ENCODE results near the gene KCTD20.

KCTD20 gene

DNA sequence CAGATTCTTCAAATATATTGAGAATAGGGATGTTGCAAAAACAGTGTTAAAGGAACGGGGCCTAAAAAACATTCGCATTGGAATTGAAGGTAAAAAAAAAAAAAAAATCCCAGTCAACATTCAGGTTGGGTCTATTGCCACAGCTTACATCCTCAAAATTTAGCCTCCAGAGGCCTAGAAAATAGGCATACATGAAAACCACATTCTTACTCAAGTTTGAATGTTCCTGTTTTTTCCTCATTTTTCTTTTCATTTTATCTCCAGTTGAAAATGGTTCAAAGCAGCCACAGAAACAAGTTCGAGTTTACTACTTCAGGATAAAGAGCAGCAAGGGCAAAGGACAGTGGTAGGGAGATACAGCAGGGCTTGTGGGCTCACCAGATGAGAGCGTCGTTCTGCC is 41.9 kb downstream of the KCTD20 start:
- no peak for TF ChIP-seq POLR2A (IDR thresholded peaks at IDR 0.05; ENCODE audit: extremely low read depth, insufficient read length)
- TF ChIP-seq, protein P1, sequence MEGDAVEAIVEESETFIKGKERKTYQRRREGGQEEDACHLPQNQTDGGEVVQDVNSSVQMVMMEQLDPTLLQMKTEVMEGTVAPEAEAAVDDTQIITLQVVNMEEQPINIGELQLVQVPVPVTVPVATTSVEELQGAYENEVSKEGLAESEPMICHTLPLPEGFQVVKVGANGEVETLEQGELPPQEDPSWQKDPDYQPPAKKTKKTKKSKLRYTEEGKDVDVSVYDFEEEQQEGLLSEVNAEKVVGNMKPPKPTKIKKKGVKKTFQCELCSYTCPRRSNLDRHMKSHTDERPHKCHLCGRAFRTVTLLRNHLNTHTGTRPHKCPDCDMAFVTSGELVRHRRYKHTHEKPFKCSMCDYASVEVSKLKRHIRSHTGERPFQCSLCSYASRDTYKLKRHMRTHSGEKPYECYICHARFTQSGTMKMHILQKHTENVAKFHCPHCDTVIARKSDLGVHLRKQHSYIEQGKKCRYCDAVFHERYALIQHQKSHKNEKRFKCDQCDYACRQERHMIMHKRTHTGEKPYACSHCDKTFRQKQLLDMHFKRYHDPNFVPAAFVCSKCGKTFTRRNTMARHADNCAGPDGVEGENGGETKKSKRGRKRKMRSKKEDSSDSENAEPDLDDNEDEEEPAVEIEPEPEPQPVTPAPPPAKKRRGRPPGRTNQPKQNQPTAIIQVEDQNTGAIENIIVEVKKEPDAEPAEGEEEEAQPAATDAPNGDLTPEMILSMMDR (IDR thresholded peaks at IDR 0.05; ENCODE audit: low read depth, low read length) = no peak
- TF ChIP-seq MYC (IDR thresholded peaks at IDR 0.05; ENCODE audit: low read depth, low read length) = no peak
- TF ChIP-seq, protein P2, sequence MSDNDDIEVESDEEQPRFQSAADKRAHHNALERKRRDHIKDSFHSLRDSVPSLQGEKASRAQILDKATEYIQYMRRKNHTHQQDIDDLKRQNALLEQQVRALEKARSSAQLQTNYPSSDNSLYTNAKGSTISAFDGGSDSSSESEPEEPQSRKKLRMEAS (IDR thresholded peaks at IDR 0.05; ENCODE audit: low read depth, low read length) = no peak
- peak; percentile 64 for DNase-seq (ENCODE audit: low read depth)
- H3K4me3 ChIP-seq (ENCODE audit: low read depth, low read length) = no peak overlapping the region

DNA sequence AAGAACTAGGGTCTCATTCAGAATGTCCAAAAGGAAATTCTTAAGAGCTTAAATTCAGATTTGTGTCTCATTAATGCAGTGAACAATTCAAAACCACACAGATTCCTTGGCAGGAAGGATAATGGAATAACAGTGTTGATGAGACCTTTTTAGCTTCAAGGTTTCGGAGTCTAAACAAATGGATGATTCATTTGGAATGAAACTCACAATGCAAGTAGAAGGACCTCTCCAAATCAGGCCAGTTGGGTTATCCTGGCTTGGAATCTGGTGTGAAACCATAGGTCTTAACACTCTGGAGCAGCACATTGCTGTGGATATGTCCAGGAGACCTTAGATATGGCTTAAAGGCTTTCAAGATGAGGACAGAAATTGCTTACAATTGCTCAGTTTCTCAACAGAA is 44.9 kb downstream of the KCTD20 start:
- no peak overlapping the region for H3K4me3 ChIP-seq (ENCODE audit: low read depth, low read length)
- TF ChIP-seq, protein P1 (IDR thresholded peaks at IDR 0.05; ENCODE audit: low read depth, low read length) = no peak
- TF ChIP-seq, protein P2 (IDR thresholded peaks at IDR 0.05; ENCODE audit: low read depth, low read length) = no peak
- TF ChIP-seq POLR2A (IDR thresholded peaks at IDR 0.05; ENCODE audit: extremely low read depth, insufficient read length) (no peak), MYC (IDR thresholded peaks at IDR 0.05; ENCODE audit: low read depth, low read length) (no peak)
- DNase-seq (ENCODE audit: low read depth) = no peak

DNA sequence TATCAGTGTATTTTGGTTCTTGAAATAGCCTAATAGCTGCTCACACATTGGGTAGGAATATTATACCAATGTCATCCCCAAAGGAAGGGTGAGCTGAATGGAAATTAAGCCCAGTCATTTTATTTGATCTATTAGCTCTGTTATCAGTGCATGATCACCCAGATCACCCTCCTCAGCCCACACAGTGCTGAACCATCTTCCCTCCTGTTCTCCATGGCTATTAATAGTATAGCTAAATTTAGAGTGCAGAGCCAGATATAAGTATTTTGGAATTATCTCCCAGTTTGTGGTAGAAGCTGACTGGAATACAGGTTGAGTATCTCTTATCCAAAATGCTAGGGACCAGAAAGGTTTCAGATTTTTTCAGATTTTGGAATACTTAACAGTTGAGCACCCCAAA is 45.4 kb downstream of the KCTD20 start:
- no peak for DNase-seq (ENCODE audit: low read depth)
- TF ChIP-seq MYC (IDR thresholded peaks at IDR 0.05; ENCODE audit: low read depth, low read length) = no peak
- TF ChIP-seq, protein P1 (IDR thresholded peaks at IDR 0.05; ENCODE audit: low read depth, low read length) = no peak
- TF ChIP-seq, protein P2 (IDR thresholded peaks at IDR 0.05; ENCODE audit: low read depth, low read length) = no peak
- no peak for TF ChIP-seq POLR2A (IDR thresholded peaks at IDR 0.05; ENCODE audit: extremely low read depth, insufficient read length)
- no peak overlapping the region for H3K4me3 ChIP-seq (ENCODE audit: low read depth, low read length)

DNA sequence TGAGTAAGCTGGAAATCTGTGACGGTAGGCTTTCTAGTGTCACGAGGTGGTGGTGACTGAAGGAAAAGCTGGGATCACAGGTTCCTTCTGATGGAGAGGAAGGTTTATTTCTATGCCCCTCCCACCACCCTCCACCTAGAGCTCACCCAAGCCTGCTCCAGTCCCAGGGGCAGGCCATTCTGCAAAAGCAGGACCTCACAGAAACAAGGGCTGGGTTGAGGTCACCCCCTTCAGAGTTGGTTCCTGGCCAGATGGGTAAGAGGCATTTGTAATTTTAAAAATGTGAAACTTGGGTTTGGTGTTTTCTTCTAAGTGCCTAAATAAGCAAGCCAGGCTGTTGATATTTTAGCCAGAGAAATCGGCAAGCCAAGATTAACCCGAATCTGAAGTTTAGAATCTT is 46.6 kb downstream of the KCTD20 start:
- H3K4me3 ChIP-seq (ENCODE audit: low read depth, low read length) = no peak overlapping the region
- TF ChIP-seq, protein P2 (IDR thresholded peaks at IDR 0.05; ENCODE audit: low read depth, low read length) = no peak
- TF ChIP-seq, protein P1 (IDR thresholded peaks at IDR 0.05; ENCODE audit: low read depth, low read length) = no peak
- TF ChIP-seq MYC (IDR thresholded peaks at IDR 0.05; ENCODE audit: low read depth, low read length) = no peak
- TF ChIP-seq POLR2A (IDR thresholded peaks at IDR 0.05; ENCODE audit: extremely low read depth, insufficient read length) = no peak
- DNase-seq (ENCODE audit: low read depth) = no peak

DNA sequence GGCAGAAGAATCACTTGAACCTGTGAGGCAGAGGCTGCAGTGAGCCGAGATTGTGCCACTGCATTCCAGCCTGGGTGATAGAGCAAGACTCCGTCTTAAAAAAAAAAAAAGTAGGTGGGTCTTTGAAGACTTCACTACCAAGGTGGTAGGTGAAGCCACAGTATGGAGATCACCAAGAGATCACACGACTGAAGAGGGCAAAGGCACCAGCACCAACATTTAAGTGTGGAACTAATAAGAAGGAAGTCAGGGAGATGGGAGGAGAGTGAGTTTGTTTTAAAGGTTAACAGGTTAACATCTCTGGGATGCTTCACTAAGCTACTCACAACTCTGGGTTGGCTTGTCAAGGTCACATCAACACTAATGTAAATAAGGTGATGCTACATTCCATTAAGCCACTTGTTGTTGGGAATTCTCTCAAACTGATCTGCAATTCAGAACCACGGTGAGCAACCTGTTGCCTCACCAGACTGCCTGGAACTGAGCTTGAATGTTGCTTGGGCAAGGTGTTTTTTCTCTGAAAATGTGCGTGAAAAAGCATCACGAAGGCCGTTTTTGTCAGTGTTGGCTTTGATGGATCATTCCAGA is 48.7 kb downstream of the KCTD20 start:
- H3K4me3 ChIP-seq (ENCODE audit: low read depth, low read length) = no peak overlapping the region
- DNase-seq (ENCODE audit: low read depth) = no peak
- TF ChIP-seq, protein P1 (IDR thresholded peaks at IDR 0.05; ENCODE audit: low read depth, low read length) = no peak
- TF ChIP-seq, protein P2 (IDR thresholded peaks at IDR 0.05; ENCODE audit: low read depth, low read length) = no peak
- TF ChIP-seq MYC (IDR thresholded peaks at IDR 0.05; ENCODE audit: low read depth, low read length) (no peak), POLR2A (IDR thresholded peaks at IDR 0.05; ENCODE audit: extremely low read depth, insufficient read length) (no peak)
